ENCODE results near the gene MSH3. TPM values are rescaled to one million over a fixed set of nuclear protein-coding genes. Genes with fewer than 3 reads are reported as not detected.

Gene MSH3
- total and polyA plus RNA-seq, 5 donors from 2014 or later = 11.2 to 17.3 (median 13.3) TPM

DNA sequence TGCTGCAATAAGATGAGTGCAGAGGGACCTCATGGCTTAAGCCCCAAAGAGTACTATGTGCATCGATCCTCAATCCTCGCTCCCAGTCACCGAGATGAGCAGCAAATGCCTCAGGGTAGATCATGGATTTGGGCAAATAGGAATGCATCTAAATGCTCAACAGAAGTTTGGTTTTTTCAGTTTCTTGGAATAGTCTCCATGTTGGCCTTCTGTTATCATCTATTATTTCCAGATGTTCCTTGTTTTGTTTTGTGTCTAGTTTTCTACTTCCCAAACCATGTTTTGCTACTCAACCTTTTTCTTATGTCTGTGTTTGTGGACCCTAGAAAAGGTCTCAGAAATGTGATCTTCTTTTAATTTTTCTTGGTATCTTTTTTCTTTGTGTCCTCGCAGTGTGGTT, 262.2 kb downstream of the MSH3 start:
- no peak overlapping the region for H3K4me3 Mint-ChIP-seq
- ATAC-seq (ENCODE audit: low read depth in 2 of 2) = no peak
- peaks cover 0 to 3% (median 0%) of the 10 kb centered on the region in 4 donors for H3K4me1 Mint-ChIP-seq
- no peaks in the 10 kb centered on the region for H3K36me3 Mint-ChIP-seq
- no peaks in the 10 kb centered on the region for H3K4me1 ChIP-seq (ENCODE audit: control insufficient read depth, insufficient read depth, low read length, poor library complexity, severe bottlenecking)
- DNase-seq = no peak
- no peaks in the 10 kb centered on the region for H3K9me3 ChIP-seq (ENCODE audit: control insufficient read depth in 2 of 2, low read length in 2 of 2)
- H3K27me3 Mint-ChIP-seq = no peaks in the 10 kb centered on the region
- peaks cover 0 to 4% (median 0%) of the 10 kb centered on the region in 7 donors for H3K9me3 Mint-ChIP-seq
- H3K36me3 ChIP-seq (ENCODE audit: control insufficient read depth, insufficient read depth, low read length) = no peaks in the 10 kb centered on the region
- H3K27ac Mint-ChIP-seq = peak overlapping the region in 1 of 3 donors; percentile 27
- no peak overlapping the region for H3K27ac ChIP-seq (ENCODE audit: insufficient read depth, low read length, poor library complexity, severe bottlenecking)
- no peak overlapping the region for H3K4me3 ChIP-seq (ENCODE audit: low read depth, low read length)
- no peaks in the 10 kb centered on the region for H3K27me3 ChIP-seq (ENCODE audit: control insufficient read depth, insufficient read depth, low read length)

DNA sequence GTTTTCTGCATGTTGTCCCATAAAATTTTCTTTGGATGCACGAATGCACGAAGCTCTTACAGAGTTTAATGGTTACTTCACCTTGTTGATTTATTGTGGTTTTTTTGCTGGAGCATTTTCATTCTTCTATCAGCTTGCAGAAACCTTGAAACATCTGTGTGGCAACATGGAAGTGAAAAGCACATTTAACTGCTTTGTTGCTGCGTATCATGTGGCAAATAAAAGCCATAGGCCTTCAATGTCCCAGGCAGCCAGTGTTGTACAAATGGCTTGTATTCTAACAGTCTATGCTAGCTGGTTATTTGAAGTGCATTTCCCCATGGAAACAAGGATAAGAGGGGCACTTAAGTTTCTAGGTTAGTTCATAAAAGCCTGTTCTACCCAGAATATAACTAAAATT, 263.2 kb downstream of the MSH3 start:
- H3K27ac Mint-ChIP-seq = no peak overlapping the region
- H3K36me3 Mint-ChIP-seq = no peaks in the 10 kb centered on the region
- no peaks in the 10 kb centered on the region for H3K4me1 ChIP-seq (ENCODE audit: control insufficient read depth, insufficient read depth, low read length, poor library complexity, severe bottlenecking)
- peaks cover 0 to 3% (median 0%) of the 10 kb centered on the region in 4 donors for H3K4me1 Mint-ChIP-seq
- H3K4me3 Mint-ChIP-seq = no peak overlapping the region
- no peaks in the 10 kb centered on the region for H3K27me3 ChIP-seq (ENCODE audit: control insufficient read depth, insufficient read depth, low read length)
- no peak for ATAC-seq (ENCODE audit: low read depth in 2 of 2)
- H3K36me3 ChIP-seq (ENCODE audit: control insufficient read depth, insufficient read depth, low read length) = no peaks in the 10 kb centered on the region
- H3K27ac ChIP-seq (ENCODE audit: insufficient read depth, low read length, poor library complexity, severe bottlenecking) = no peak overlapping the region
- peaks cover 0 to 2% (median 0%) of the 10 kb centered on the region in 7 donors for H3K9me3 Mint-ChIP-seq
- DNase-seq = no peak
- H3K4me3 ChIP-seq (ENCODE audit: low read depth, low read length) = no peak overlapping the region
- H3K27me3 Mint-ChIP-seq = no peaks in the 10 kb centered on the region
- H3K9me3 ChIP-seq (ENCODE audit: control insufficient read depth in 2 of 2, low read length in 2 of 2) = no peaks in the 10 kb centered on the region

DNA sequence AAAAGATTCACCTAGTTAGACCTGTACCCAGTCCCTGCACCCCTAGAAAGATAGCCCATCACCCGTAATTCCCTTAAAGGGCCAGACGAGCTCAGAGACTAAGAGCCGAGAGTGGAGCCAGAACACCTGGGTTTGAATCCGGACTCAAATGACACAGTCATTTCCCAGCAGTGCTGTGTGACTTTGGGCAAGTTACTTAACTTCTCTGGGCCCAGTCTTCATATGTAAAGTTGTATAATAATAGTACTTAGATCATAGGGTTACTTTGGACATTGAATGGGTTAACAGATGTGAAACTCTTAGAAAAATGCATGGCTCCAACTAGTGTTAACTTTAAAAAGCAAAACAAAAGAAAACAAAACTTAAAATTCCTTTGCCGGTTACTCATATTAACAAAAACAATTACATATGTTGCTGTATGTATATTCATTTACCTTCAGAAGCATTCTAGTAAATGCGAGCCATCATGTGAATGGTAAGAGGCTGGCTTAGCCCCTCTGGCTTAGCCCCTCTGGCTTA, 265.3 kb downstream of the MSH3 start:
- Mint-ChIP-seq H3K4me1 (peaks cover 0 to 3% (median 0%) of the 10 kb centered on the region in 4 donors), H3K9me3 (peaks cover 0 to 2% (median 0%) of the 10 kb centered on the region in 7 donors), H3K27ac (no peak overlapping the region), H3K4me3 (no peak overlapping the region), H3K27me3 (peaks cover 3% of the 10 kb centered on the region), H3K36me3 (no peaks in the 10 kb centered on the region)
- Histone ChIP-seq H3K27me3 (ENCODE audit: control insufficient read depth, insufficient read depth, low read length) (no peaks in the 10 kb centered on the region), H3K27ac (ENCODE audit: insufficient read depth, low read length, poor library complexity, severe bottlenecking) (no peak overlapping the region), H3K4me1 (ENCODE audit: control insufficient read depth, insufficient read depth, low read length, poor library complexity, severe bottlenecking) (no peaks in the 10 kb centered on the region), H3K36me3 (ENCODE audit: control insufficient read depth, insufficient read depth, low read length) (no peaks in the 10 kb centered on the region), H3K9me3 (ENCODE audit: control insufficient read depth in 2 of 2, low read length in 2 of 2) (no peaks in the 10 kb centered on the region), H3K4me3 (ENCODE audit: low read depth, low read length) (no peak overlapping the region)
- ATAC-seq (ENCODE audit: low read depth in 2 of 2) (no peak), DNase-seq (no peak)

DNA sequence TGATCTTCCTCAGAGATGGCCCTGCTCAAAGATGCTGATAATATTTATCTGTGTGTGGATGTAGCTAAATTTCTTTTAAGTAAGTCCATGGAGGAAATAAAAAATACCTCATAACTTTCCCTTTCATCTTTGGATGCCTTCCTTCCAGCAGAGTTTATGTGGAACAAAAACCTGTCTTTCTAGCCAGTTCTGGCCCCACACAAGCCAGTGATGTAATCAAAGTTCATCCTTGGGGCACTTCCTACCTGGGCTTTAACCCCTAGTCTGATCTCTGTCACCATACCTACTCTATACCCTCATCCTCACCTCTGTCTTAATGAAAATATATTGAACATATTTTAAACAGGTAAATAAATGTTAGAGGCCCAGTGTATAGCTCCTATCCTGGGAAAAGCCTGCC, 265.9 kb downstream of the MSH3 start:
- H3K27me3 ChIP-seq (ENCODE audit: control insufficient read depth, insufficient read depth, low read length) = no peaks in the 10 kb centered on the region
- no peak overlapping the region for H3K4me3 ChIP-seq (ENCODE audit: low read depth, low read length)
- peaks cover 4% of the 10 kb centered on the region for H3K27me3 Mint-ChIP-seq
- H3K27ac Mint-ChIP-seq = no peak overlapping the region
- H3K4me1 ChIP-seq (ENCODE audit: control insufficient read depth, insufficient read depth, low read length, poor library complexity, severe bottlenecking) = no peaks in the 10 kb centered on the region
- H3K36me3 Mint-ChIP-seq = no peaks in the 10 kb centered on the region
- peaks cover 0 to 2% (median 0%) of the 10 kb centered on the region in 7 donors for H3K9me3 Mint-ChIP-seq
- no peaks in the 10 kb centered on the region for H3K9me3 ChIP-seq (ENCODE audit: control insufficient read depth in 2 of 2, low read length in 2 of 2)
- no peak overlapping the region for H3K4me3 Mint-ChIP-seq
- H3K36me3 ChIP-seq (ENCODE audit: control insufficient read depth, insufficient read depth, low read length) = no peaks in the 10 kb centered on the region
- DNase-seq (no peak), ATAC-seq (ENCODE audit: low read depth in 2 of 2) (no peak)
- H3K4me1 Mint-ChIP-seq = peaks cover 0 to 3% (median 0%) of the 10 kb centered on the region in 4 donors
- H3K27ac ChIP-seq (ENCODE audit: insufficient read depth, low read length, poor library complexity, severe bottlenecking) = no peak overlapping the region

DNA sequence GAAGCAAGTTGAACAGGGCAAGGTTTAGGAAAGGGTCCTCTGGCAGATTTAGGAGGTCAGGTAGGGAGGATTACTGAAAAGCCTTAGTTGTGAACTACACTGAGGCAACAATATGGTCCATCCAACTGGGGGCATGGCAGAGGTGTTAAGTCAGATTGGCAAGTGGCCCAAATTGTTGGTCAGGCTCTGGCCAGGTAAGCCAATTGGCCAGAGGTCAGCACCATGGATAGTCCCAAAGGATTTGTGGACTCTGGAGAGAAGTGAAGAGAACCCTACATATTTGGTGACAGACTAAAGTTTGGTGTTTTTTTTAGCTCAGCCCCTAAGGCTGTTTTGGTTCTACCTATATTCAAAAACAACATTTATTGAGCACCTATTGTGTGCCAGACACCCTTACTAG, 266.6 kb downstream of the MSH3 start:
- no peak overlapping the region for H3K4me3 Mint-ChIP-seq
- peaks cover 0 to 3% (median 0%) of the 10 kb centered on the region in 4 donors for H3K4me1 Mint-ChIP-seq
- no peaks in the 10 kb centered on the region for H3K36me3 Mint-ChIP-seq
- no peaks in the 10 kb centered on the region for H3K4me1 ChIP-seq (ENCODE audit: control insufficient read depth, insufficient read depth, low read length, poor library complexity, severe bottlenecking)
- H3K27me3 ChIP-seq (ENCODE audit: control insufficient read depth, insufficient read depth, low read length) = no peaks in the 10 kb centered on the region
- H3K27ac Mint-ChIP-seq = peak overlapping the region in 1 of 3 donors; percentile 83
- no peaks in the 10 kb centered on the region for H3K9me3 ChIP-seq (ENCODE audit: control insufficient read depth in 2 of 2, low read length in 2 of 2)
- no peak for DNase-seq
- no peaks in the 10 kb centered on the region for H3K36me3 ChIP-seq (ENCODE audit: control insufficient read depth, insufficient read depth, low read length)
- no peak overlapping the region for H3K4me3 ChIP-seq (ENCODE audit: low read depth, low read length)
- ATAC-seq (ENCODE audit: low read depth in 2 of 2) = no peak
- no peak overlapping the region for H3K27ac ChIP-seq (ENCODE audit: insufficient read depth, low read length, poor library complexity, severe bottlenecking)
- peaks cover 0 to 4% (median 0%) of the 10 kb centered on the region in 7 donors for H3K9me3 Mint-ChIP-seq
- peaks cover 4% of the 10 kb centered on the region for H3K27me3 Mint-ChIP-seq

DNA sequence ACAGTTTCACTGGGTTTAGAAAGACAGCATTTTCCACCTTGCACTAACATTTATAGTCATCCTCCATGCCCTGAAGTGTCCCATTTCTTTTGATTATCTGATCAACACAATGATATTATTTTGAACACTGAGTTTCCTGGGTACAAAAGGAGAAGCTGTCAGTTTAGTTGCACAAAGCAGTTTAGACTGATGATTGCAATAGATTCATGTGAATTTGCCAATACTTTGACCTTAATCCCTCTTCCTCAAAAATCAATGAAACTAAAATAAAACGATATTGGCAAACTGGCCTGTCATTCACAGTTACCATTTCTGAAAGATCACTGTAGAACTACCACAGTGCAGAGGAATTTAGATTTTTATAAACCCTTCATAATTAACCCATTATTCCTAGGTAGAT, 271.5 kb downstream of the MSH3 start:
- H3K4me3 Mint-ChIP-seq = no peak overlapping the region
- peaks cover 0 to 12% (median 3%) of the 10 kb centered on the region in 4 donors for H3K4me1 Mint-ChIP-seq
- H3K4me3 ChIP-seq (ENCODE audit: low read depth, low read length) = no peak overlapping the region
- H3K27me3 Mint-ChIP-seq = peaks cover 4% of the 10 kb centered on the region
- H3K9me3 ChIP-seq (ENCODE audit: control insufficient read depth in 2 of 2, low read length in 2 of 2) = no peaks in the 10 kb centered on the region
- H3K27me3 ChIP-seq (ENCODE audit: control insufficient read depth, insufficient read depth, low read length) = no peaks in the 10 kb centered on the region
- no peaks in the 10 kb centered on the region for H3K36me3 ChIP-seq (ENCODE audit: control insufficient read depth, insufficient read depth, low read length)
- H3K4me1 ChIP-seq (ENCODE audit: control insufficient read depth, insufficient read depth, low read length, poor library complexity, severe bottlenecking) = no peaks in the 10 kb centered on the region
- H3K27ac Mint-ChIP-seq = no peak overlapping the region
- no peak for ATAC-seq (ENCODE audit: low read depth in 2 of 2)
- DNase-seq = no peak
- H3K27ac ChIP-seq (ENCODE audit: insufficient read depth, low read length, poor library complexity, severe bottlenecking) = no peak overlapping the region
- H3K36me3 Mint-ChIP-seq = no peaks in the 10 kb centered on the region
- H3K9me3 Mint-ChIP-seq = peaks cover 0 to 4% (median 0%) of the 10 kb centered on the region in 7 donors

Other genes with a start within 250 kb of the MSH3 start
- 15.5 TPM for gene ZFYVE16, start 246.6 kb upstream of the MSH3 start, total RNA-seq
- 1 to 10 TPM; 2.3 to 4.1 (median 3.4) TPM for gene ZFYVE16, start 246.6 kb upstream of the MSH3 start, polyA plus RNA-seq
- 0.32 TPM for gene FAM151B, start 166.6 kb upstream of the MSH3 start, total RNA-seq
- gene FAM151B, start 166.6 kb upstream of the MSH3 start, polyA plus RNA-seq = not detected
- not detected for gene ANKRD34B, start 84.4 kb upstream of the MSH3 start, total RNA-seq
- gene ANKRD34B, start 84.4 kb upstream of the MSH3 start, polyA plus RNA-seq = not detected
- 7.7 TPM for gene DHFR, start 331 bp downstream of the MSH3 start, total RNA-seq
- 1 to 10 TPM; 2.1 to 3.0 (median 2.3) TPM for gene DHFR, start 331 bp downstream of the MSH3 start, polyA plus RNA-seq